Amniotic stem cell (primary cell): ENCODE results near the gene BTBD2.
"Not testable (repeated sequence)": the region's sequence is repeated elsewhere in the genome, so short reads cannot be mapped to it uniquely, and the experiment has no call there.

Experiments
- DNase-seq: peaks from one replicate; lab custom pipeline; 2025; lab: John Stamatoyannopoulos, UW

BTBD2 gene

GRCh38 chr19:2014131-2014571 lies 1.4 kb downstream of the BTBD2 start:
- DNase-seq: no peak

- DNase-seq: no peak
Measured at GRCh38 chr19:2013683-2013961, 1.9 kb downstream of the BTBD2 start.

GRCh38 chr19:2012941-2013682 lies 2.4 kb downstream of the BTBD2 start:
- DNase-seq: no peak

- DNase-seq: no peak
Measured at GRCh38 chr19:2011169-2011568, 4.3 kb downstream of the BTBD2 start.

GRCh38 chr19:2010135-2010668 lies 5.3 kb downstream of the BTBD2 start:
- no peak for DNase-seq

GRCh38 chr19:2003874-2004273 lies 11.6 kb downstream of the BTBD2 start:
- DNase-seq: no peak

GRCh38 chr19:1999856-2000515 lies 15.5 kb downstream of the BTBD2 start:
- no peak for DNase-seq

- no peak for DNase-seq
Measured at GRCh38 chr19:1998712-1999708, 16.5 kb downstream of the BTBD2 start.

GRCh38 chr19:1997353-1998233 lies 17.9 kb downstream of the BTBD2 start:
- DNase-seq: no peak

- DNase-seq: no peak
Measured at GRCh38 chr19:1992759-1993260, 22.7 kb downstream of the BTBD2 start.

GRCh38 chr19:1991018-1991913 lies 24.2 kb downstream of the BTBD2 start:
- no peak for DNase-seq

GRCh38 chr19:1990230-1991017 lies 25.1 kb downstream of the BTBD2 start:
- DNase-seq: no peak

GRCh38 chr19:1989513-1990229 lies 25.8 kb downstream of the BTBD2 start:
- DNase-seq: no peak

- DNase-seq: not testable (repeated sequence)
Measured at GRCh38 chr19:1988464-1988863, 27.1 kb downstream of the BTBD2 start.

GRCh38 chr19:1987197-1988187 lies 28.0 kb downstream of the BTBD2 start:
- DNase-seq: no peak

GRCh38 chr19:1986357-1987162 lies 29.0 kb downstream of the BTBD2 start:
- no peak for DNase-seq
